Effector memory CD8-positive, alpha-beta T cell (primary cell): ENCODE measurements around the gene ITGB8.

Experiments
- ATAC-seq: fragments of 150-1000 bp; cut with Tn5 transposase; replicated peaks from 2 replicates; pipeline ENCODE4 v1.10.0; 2021; ENCODE audit warnings: mild to moderate bottlenecking, moderate library complexity
- DNase-seq, 3 experiments: peaks; one replicate each; pipeline ENCODE4 v3.0.0; 2021
- H3K27ac Mint-ChIP-seq, 2 donors: one replicate each; pipeline ENCODE4 v1.8.0; 2022; ENCODE audit warnings: mild to moderate bottlenecking in 2 of 2, mixed read lengths in 2 of 2, moderate library complexity in 2 of 2
- H3K27me3 Mint-ChIP-seq, 2 donors: one replicate each; pipeline ENCODE4 v1.8.0; 2022; ENCODE audit warnings: mixed read lengths in 2 of 2
- H3K36me3 Mint-ChIP-seq: one replicate; pipeline ENCODE4 v1.8.0; 2022; ENCODE audit warnings: mild to moderate bottlenecking, moderate library complexity, mixed read lengths; ENCODE audit not compliant: insufficient read depth
- H3K4me1 Mint-ChIP-seq, 2 donors: one replicate each; pipeline ENCODE4 v1.8.0; 2022; ENCODE audit warnings: low read depth in 2 of 2, mixed read lengths in 2 of 2
- H3K4me3 Mint-ChIP-seq, 2 donors: one replicate each; pipeline ENCODE4 v1.8.0; 2022; ENCODE audit warnings: mild to moderate bottlenecking in 2 of 2, mixed read lengths in 2 of 2, moderate library complexity in 2 of 2
- H3K9me3 Mint-ChIP-seq, 2 donors: one replicate each; pipeline ENCODE4 v1.8.0; 2022; ENCODE audit warnings: mixed read lengths in 2 of 2

The ITGB8 gene

GRCh38 chr7:20330928-20331909, 519 bp downstream of the ITGB8 start:
- H3K27me3 Mint-ChIP-seq: peaks cover 24 to 30% of the 10 kb centered on the region in 2 donors
- DNase-seq (no peak), ATAC-seq (peak; percentile 51)
- H3K9me3 Mint-ChIP-seq: no peaks in the 10 kb centered on the region
- H3K4me3 Mint-ChIP-seq: peak overlapping the region; percentile 86 to 87
- peaks cover 10 to 13% of the 10 kb centered on the region in 2 donors for H3K4me1 Mint-ChIP-seq
- no peak overlapping the region for H3K27ac Mint-ChIP-seq
- peaks cover 2% of the 10 kb centered on the region for H3K36me3 Mint-ChIP-seq

GRCh38 chr7:20331910-20332813, 1.5 kb downstream of the ITGB8 start:
- DNase-seq (no peak), ATAC-seq (no peak)
- Mint-ChIP-seq H3K4me3 (peak overlapping the region; percentile 86 to 87), H3K27me3 (peaks cover 24 to 30% of the 10 kb centered on the region in 2 donors), H3K36me3 (peaks cover 2% of the 10 kb centered on the region), H3K4me1 (peaks cover 10 to 13% of the 10 kb centered on the region in 2 donors), H3K27ac (no peak overlapping the region), H3K9me3 (no peaks in the 10 kb centered on the region)

DNA sequence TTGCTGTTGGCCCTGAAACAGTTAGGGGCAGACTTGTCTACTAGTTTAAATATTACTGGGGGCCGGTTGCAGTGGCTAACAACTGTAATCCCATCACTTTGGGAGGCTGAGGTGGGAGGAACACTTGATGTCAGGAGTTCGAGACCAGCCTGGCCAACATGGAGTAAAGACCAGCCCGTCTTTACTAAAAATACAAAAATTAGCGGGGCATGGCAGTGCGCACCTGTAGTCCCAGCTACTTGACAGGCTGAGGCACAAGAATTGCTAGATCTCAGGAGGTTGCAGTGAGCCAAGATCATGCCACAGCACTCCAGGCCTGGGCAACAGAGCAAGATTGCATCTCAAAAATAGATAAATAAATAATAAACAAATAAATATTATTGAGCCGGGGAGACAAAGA, 7.6 kb downstream of the ITGB8 start:
- no peaks in the 10 kb centered on the region for H3K27me3 Mint-ChIP-seq
- no peak for DNase-seq
- H3K4me1 Mint-ChIP-seq: no peaks in the 10 kb centered on the region
- H3K36me3 Mint-ChIP-seq: no peaks in the 10 kb centered on the region
- no peak for ATAC-seq
- no peak overlapping the region for H3K27ac Mint-ChIP-seq
- H3K4me3 Mint-ChIP-seq: no peak overlapping the region
- H3K9me3 Mint-ChIP-seq: no peaks in the 10 kb centered on the region

DNA sequence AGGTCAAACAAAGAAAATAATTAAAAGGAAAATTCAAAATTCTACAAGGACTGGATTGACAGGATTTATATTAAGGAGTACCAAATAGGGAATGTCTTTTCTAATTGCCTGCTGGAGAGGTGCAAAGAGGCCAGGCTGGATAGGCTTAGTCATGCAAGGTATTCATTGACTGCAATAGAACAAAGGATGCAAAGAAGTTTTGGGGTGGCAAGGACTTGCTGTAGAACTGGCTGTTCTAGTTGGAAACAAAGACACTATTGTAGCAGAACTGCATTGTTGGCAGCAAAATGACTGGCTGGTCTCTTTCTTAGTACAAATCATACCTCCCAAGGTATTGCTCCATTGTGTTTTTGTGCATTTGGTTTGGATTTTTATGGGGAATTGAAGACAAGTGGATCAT, 10.1 kb downstream of the ITGB8 start:
- Mint-ChIP-seq H3K4me1 (no peaks in the 10 kb centered on the region), H3K9me3 (no peaks in the 10 kb centered on the region), H3K27me3 (no peaks in the 10 kb centered on the region), H3K27ac (no peak overlapping the region), H3K36me3 (no peaks in the 10 kb centered on the region), H3K4me3 (no peak overlapping the region)
- ATAC-seq (no peak), DNase-seq (no peak)

- Mint-ChIP-seq H3K36me3 (no peaks in the 10 kb centered on the region), H3K27me3 (no peaks in the 10 kb centered on the region), H3K27ac (no peak overlapping the region), H3K4me1 (no peaks in the 10 kb centered on the region), H3K9me3 (no peaks in the 10 kb centered on the region), H3K4me3 (no peak overlapping the region)
- no peak for DNase-seq
- no peak for ATAC-seq
These were observed 12.5 kb downstream of the ITGB8 start for GRCh38 chr7:20343205-20343604.

- ATAC-seq: no peak
- DNase-seq: no peak
- Mint-ChIP-seq H3K36me3 (no peaks in the 10 kb centered on the region), H3K4me3 (no peak overlapping the region), H3K9me3 (no peaks in the 10 kb centered on the region), H3K4me1 (no peaks in the 10 kb centered on the region), H3K27me3 (no peaks in the 10 kb centered on the region), H3K27ac (no peak overlapping the region)
These were observed 13.2 kb downstream of the ITGB8 start for GRCh38 chr7:20343941-20344340.

DNA sequence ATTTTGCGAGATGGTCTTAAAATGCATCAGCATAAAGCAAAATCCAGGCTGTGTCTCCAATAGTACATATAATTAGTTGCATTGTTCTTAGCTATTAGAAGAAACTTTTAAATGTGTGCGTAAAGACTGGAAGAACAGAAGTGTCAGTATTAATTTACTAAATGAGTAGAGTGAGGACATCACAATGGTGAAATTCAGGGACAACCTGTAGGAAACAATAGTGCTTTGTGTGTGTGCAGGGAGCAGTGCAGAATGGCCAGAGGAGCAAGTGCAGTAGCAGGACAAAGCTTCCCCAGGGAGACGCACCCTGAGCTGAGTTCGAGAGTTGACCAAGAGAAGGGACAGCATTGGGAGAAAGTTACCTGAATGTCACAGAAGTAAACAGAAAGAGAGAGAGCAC, 13.7 kb downstream of the ITGB8 start:
- H3K27me3 Mint-ChIP-seq: no peaks in the 10 kb centered on the region
- no peaks in the 10 kb centered on the region for H3K9me3 Mint-ChIP-seq
- no peak overlapping the region for H3K4me3 Mint-ChIP-seq
- ATAC-seq (no peak), DNase-seq (no peak)
- H3K27ac Mint-ChIP-seq: no peak overlapping the region
- H3K4me1 Mint-ChIP-seq: no peaks in the 10 kb centered on the region
- no peaks in the 10 kb centered on the region for H3K36me3 Mint-ChIP-seq

DNA sequence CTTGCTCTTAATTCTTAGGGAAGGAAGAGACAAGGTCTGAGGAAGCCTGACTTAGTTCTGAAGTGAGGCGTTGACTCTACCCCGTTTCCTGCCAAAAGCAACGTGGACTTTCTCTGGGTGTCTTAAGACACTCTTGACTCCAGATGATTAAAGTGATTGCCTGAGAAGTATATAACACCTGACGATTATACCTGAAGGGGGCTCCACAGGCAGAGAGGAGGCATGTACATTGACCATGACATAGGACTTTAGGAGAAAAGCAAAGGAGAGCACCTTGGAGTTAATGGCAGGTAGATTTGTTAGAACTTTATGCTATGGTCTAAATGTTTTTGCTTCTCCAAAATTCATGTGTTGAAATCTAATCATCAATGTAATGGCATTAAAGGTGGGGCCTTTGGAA, 15.9 kb downstream of the ITGB8 start:
- no peak overlapping the region for H3K4me3 Mint-ChIP-seq
- H3K27me3 Mint-ChIP-seq: no peaks in the 10 kb centered on the region
- no peaks in the 10 kb centered on the region for H3K36me3 Mint-ChIP-seq
- no peaks in the 10 kb centered on the region for H3K4me1 Mint-ChIP-seq
- DNase-seq (no peak), ATAC-seq (no peak)
- no peaks in the 10 kb centered on the region for H3K9me3 Mint-ChIP-seq
- no peak overlapping the region for H3K27ac Mint-ChIP-seq

GRCh38 chr7:20347680-20348079, 17.0 kb downstream of the ITGB8 start:
- Mint-ChIP-seq H3K4me1 (no peaks in the 10 kb centered on the region), H3K4me3 (no peak overlapping the region), H3K27me3 (no peaks in the 10 kb centered on the region), H3K27ac (no peak overlapping the region), H3K36me3 (no peaks in the 10 kb centered on the region), H3K9me3 (no peaks in the 10 kb centered on the region)
- ATAC-seq (no peak), DNase-seq (no peak)

DNA sequence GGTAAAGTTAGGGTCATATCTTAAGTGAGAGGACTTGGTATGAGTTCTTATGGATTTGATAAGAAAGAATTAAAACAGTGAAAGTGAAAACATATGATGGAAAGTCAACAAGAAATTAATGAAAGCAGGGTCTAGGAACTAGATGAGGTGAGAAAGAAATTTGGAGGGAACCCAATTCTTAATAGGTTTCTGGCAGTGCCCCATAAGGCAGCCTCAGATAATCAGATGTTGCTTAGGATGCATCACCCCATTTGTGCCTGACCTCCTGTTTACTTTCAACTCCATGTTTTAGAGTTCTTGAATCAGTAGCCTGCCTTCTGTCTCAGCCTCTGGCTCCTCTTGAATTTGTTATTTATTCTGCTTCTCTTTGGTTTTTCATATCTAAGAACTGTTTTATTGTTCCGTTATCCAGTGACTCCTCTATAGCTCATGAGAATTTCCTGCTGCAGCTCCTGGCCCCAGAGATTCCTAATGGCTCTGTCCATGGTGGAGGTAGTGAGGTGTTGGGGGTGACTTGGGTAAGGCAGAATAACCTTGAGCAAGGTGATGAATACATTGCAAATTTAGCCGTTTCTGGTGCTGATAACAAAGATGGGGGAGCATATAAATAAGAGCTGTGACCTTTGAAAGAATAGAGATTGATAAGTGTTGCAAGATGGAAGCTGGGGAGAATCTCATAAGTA, 17.6 kb downstream of the ITGB8 start:
- H3K4me1 Mint-ChIP-seq: no peaks in the 10 kb centered on the region
- H3K36me3 Mint-ChIP-seq: no peaks in the 10 kb centered on the region
- H3K9me3 Mint-ChIP-seq: no peaks in the 10 kb centered on the region
- H3K27me3 Mint-ChIP-seq: no peaks in the 10 kb centered on the region
- H3K4me3 Mint-ChIP-seq: no peak overlapping the region
- no peak for DNase-seq
- H3K27ac Mint-ChIP-seq: no peak overlapping the region
- no peak for ATAC-seq

GRCh38 chr7:20350518-20350951, 19.8 kb downstream of the ITGB8 start:
- Mint-ChIP-seq H3K4me1 (no peaks in the 10 kb centered on the region), H3K36me3 (no peaks in the 10 kb centered on the region), H3K4me3 (no peak overlapping the region)

GRCh38 chr7:20350996-20351692, 20.4 kb downstream of the ITGB8 start:
- H3K4me3 Mint-ChIP-seq: no peak overlapping the region
- DNase-seq (no peak), ATAC-seq (no peak)
- no peaks in the 10 kb centered on the region for H3K36me3 Mint-ChIP-seq
- H3K4me1 Mint-ChIP-seq: no peaks in the 10 kb centered on the region
- no peaks in the 10 kb centered on the region for H3K9me3 Mint-ChIP-seq
- H3K27ac Mint-ChIP-seq: no peak overlapping the region
- no peaks in the 10 kb centered on the region for H3K27me3 Mint-ChIP-seq

More at GRCh38 chr7:20350518-20350951, 19.8 kb downstream of the ITGB8 start:
- ATAC-seq (no peak), DNase-seq (no peak)
- no peaks in the 10 kb centered on the region for H3K27me3 Mint-ChIP-seq
- no peak overlapping the region for H3K27ac Mint-ChIP-seq
- no peaks in the 10 kb centered on the region for H3K9me3 Mint-ChIP-seq

DNA sequence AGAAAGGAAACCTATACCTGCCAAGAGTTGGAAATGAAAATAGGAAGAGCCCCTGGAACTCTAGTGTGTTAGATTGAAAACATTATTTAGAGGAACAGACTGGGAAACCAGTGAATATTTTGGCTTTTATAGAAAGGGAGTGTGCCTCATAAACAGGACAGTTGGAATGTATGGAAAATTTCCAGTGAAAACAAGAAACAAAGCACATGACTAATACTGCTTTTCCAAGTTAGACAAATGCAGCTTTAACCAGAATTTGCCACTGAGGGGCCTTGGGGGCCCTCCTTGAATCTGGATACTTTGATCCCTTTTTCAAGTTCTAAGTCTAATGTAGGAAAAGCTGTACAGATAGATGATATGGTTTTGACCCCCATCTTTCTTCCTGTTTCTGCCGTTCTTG, 21.2 kb downstream of the ITGB8 start:
- no peak for DNase-seq
- Mint-ChIP-seq H3K27me3 (no peaks in the 10 kb centered on the region), H3K9me3 (no peaks in the 10 kb centered on the region), H3K27ac (no peak overlapping the region), H3K36me3 (no peaks in the 10 kb centered on the region), H3K4me3 (no peak overlapping the region), H3K4me1 (no peaks in the 10 kb centered on the region)
- ATAC-seq: no peak
